HG03108 (cell line): ENCODE results near the gene PPP2CA.
A peak's percentile ranks its signal among the peaks of the same experiment; 100 is the strongest.
"Not testable (repeated sequence)": the region's sequence is repeated elsewhere in the genome, so short reads cannot be mapped to it uniquely, and the experiment has no call there.

Source experiments
- ATAC-seq: cut with Tn5 transposase; IDR thresholded peaks from one replicate; pipeline ENCODE4 v1.9.1; 2021; ENCODE audit warnings: moderate library complexity; ENCODE audit not compliant: unreplicated experiment

Gene PPP2CA

GRCh38 chr5:134203630-134204029 lies 22.2 kb downstream of the PPP2CA start:
- ATAC-seq: no peak

GRCh38 chr5:134195666-134196065 lies 30.2 kb downstream of the PPP2CA start:
- ATAC-seq: no peak

DNA sequence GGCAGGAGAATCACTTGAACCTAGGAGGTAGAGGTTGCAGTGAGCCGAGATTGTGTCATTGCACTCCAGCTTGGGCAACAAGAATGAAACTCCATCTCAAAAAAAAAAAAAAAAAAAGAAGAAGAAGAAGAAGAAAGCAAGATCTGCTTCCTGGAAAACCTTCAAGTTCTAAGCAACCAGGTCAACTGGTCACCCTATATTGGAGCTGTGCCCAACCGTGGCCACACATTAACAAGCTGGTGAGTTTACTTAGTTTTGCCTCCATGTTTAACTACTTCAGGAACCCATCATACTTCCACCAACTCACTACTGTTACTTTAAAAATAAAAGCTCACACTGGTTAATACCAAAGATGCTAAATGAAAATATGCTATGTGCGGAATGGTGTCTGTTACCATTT lies 36.8 kb downstream of the PPP2CA start:
- ATAC-seq: no peak

DNA sequence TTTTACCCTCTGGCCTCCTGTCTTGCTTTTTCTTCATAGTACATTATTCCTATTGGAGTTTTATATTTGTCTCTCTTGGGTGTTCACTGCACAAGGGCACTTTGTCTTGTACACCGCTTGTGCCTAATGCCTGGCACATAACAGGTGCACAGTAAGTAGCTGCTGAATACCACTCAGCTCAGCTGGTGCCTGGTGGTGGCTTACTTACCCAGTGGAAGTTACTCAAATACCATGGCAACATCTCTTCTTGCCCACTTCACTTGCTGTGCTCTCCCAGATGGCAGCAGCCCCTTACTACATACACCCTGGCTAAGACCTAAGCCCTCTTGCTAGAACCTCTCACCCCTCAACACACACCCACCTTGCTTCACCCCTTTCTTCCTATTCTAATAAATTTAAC lies 37.8 kb downstream of the PPP2CA start:
- no peak for ATAC-seq

- ATAC-seq: peak; percentile 75
Measured at GRCh38 chr5:134184155-134185135, 41.4 kb downstream of the PPP2CA start.

DNA sequence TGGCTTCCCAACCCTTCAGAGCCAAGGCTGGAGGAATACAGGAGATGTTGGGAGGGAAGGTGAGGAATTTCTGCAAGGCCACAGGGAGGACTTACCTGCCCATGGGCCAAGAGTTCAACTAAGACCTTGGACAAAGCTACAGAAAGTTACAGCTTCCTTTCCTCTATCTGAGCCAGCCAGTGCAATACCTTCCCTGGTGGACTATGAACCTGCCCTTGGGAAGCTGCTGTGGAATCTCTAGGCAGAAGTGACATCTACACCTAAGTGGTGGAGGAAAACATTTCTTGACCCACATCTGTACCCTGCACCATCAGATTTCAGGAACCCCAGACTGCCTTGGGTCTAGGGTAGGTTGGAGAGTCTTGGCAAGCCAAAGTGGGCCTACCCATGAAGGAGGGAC lies 42.4 kb downstream of the PPP2CA start:
- no peak for ATAC-seq

GRCh38 chr5:134178096-134178419 lies 47.8 kb downstream of the PPP2CA start:
- ATAC-seq: no peak

GRCh38 chr5:134177369-134178095 lies 48.3 kb downstream of the PPP2CA start:
- no peak for ATAC-seq

DNA sequence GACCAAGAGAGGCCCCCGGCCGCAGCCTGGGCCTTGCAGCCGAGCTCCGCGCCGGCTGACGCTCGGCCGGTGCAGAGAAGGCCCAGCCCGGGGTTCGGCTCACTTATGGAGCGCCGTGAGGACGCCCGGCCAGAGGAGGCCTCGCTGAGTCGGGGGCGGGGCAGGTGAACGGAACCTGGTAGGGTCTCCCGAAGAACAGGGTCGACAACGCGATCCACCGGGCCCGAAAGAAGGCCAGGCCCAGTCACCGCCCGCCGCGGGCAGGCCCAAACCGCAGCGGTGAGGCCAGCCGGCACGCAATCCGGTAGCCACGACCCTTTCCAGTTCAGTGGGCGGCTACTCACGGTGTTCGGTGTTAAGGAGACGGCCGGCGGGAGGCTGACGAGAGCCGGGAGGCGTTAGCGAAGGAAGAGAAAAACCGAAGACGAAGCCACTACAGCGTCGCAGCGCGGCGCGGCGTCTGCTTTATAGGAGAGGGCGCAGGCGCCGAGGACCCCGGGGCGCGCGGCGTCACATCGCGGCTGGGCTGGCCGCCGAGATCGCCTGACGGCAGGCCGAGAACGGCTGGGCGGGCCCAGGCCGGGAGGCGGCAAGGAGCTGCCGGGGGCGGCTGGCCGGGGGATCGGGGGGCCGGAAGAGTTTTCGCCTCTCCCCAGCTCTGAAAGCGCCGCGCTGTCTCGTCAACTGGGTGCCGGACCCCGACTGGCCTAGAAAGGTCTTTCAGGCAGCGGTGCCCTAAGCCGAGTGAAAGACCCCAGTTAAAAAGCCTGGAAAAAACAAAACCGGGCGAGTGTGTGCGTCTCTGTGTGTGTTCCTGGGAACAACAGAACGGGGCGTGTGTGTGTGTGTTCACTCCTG lies 49.1 kb downstream of the PPP2CA start, which contains the start of gene SKP1:
SKP1 (minus strand) TSS at position 440 of the 858 bp plus-strand sequence. CDS start 2,928 bp downstream, outside the sequence.
- ATAC-seq: peak; percentile 77

- peak; percentile 24 for ATAC-seq
Measured at GRCh38 chr5:134175921-134176510, 49.9 kb downstream of the PPP2CA start.

GRCh38 chr5:134174841-134175839 lies 50.7 kb downstream of the PPP2CA start:
- no peak for ATAC-seq

DNA sequence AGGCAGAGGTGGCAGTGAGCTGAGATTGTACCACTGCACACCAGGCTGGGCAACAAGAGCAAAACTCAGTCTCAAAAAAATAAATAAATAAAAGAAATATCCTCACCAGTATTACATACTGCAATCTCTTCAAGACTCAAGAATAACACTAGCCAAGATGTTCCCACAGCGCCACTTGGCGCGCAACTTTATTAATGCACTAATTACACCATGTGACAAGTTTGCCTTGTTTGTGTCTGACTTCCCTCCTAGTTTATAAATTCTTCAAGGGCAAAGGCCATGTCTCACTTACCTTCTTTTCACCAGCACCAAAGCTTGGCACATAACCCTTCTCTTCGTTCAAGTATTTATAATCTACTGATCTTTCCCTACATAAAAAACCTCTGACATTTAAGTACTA lies 53.9 kb downstream of the PPP2CA start:
- ATAC-seq: no peak

DNA sequence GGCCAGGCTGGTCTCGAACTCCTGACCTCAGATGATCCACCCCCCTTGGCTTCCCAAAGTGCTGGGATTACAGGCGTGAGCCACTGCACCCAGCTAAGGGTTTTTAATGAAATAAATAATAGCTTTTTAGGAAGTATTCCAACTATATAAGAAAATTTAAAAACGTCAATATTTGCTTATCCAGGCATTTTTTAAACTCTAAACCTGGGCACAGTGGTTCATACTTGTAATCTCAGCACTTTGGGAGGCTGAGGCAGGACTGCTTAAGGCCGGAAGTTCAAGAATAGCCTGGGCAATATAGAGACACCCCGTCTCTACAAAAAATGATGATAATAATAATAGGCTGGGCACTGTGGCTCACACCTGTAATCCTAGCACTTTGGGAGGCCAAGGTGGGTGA lies 63.3 kb downstream of the PPP2CA start:
- no peak for ATAC-seq

- ATAC-seq: no peak
Measured at GRCh38 chr5:134161513-134162395, 64.1 kb downstream of the PPP2CA start.

- ATAC-seq: no peak
Measured at GRCh38 chr5:134153657-134154056, 72.2 kb downstream of the PPP2CA start.

GRCh38 chr5:134153241-134153640 lies 72.6 kb downstream of the PPP2CA start:
- ATAC-seq: no peak

DNA sequence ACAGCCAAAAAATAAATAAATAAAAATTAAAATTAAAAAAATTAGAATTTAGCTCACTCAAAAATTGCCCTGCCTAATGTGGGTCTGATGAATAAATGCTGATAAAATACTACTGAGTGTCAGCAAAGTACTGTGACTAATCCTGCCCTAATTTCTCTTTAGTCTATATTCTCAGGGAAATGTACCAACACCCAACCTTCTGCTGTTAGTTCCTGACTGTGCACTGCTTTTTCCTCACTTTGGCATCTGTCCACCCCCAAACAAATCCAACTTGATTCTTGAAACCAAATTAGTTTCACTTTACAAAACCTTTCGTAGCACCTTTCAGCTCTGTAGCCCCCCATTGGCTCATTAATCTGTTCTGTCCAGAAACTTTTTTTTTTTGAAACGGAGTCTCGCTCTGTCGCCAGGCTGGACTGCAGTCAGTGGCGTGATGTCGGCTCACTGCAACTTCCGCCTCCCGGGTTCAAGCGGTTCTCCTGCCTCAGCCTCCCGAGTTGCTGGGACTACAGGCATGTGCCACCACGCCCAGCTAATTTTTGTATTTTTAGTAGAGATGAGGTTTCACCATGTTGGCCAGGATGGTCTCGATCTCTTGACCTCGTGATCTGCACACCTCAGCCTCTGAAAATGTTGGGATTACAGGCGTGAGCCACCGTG lies 73.6 kb downstream of the PPP2CA start:
- not testable (repeated sequence) for ATAC-seq

GRCh38 chr5:134151723-134152122 lies 74.2 kb downstream of the PPP2CA start:
- ATAC-seq: no peak
